B cell (primary cell): ENCODE results near the gene SCEL. TPM values are rescaled to one million over a fixed set of nuclear protein-coding genes. Genes with fewer than 3 reads are reported as not detected.

Source experiments
- ATAC-seq: fragments of 200-7000 bp; cut with Tn5 transposase; one replicate; pipeline ENCODE4 v1.10.0; 2021; ENCODE audit warnings: low read depth, mild to moderate bottlenecking, moderate number of reproducible peaks, moderate library complexity
- CTCF ChIA-PET: fragments of 350-600 bp; sonication (Branson Sonifier 250); formaldehyde crosslinking; loops from one replicate; lab custom pipeline; 2021; ENCODE audit warnings: antibody characterized with exemption, inconsistent platforms; lab: Charles Lee
- POLR2A ChIA-PET: fragments of 350-600 bp; sonication (Branson Sonifier 250); formaldehyde crosslinking; loops from one replicate; lab custom pipeline; 2021; ENCODE audit warnings: antibody characterized with exemption; lab: Charles Lee
- DNase-seq: peaks from one replicate; pipeline ENCODE4 v3.0.0; 2013
- H2AFZ ChIP-seq: 2 replicates; pipeline ENCODE4 v1.6.1; 2012; ENCODE audit warnings: mild to moderate bottlenecking, low read depth, low read length; ENCODE audit not compliant: insufficient read depth, poor library complexity, severe bottlenecking
- H3K27ac ChIP-seq, 2 donors: 1 replicate in 1 of 2; 2 replicates in 1 of 2; pipeline ENCODE4 v1.5.1; 2012 to 2013; ENCODE audit warnings: low read length in 2 of 2, mild to moderate bottlenecking in 2 of 2, moderate library complexity in 1 of 2
- H3K27me3 ChIP-seq, 4 experiments: fragments of 200-600 bp in 1 of 4; sonication (generic) in 1 of 4; replicated peaks in 1 of 4; 1 replicate in 2 of 4; 2 replicates in 2 of 4; pipeline versions ENCODE4 v1.6.1 to v1.7.0; 2013 to 2016; ENCODE audit warnings: low read length in 3 of 4, mild to moderate bottlenecking in 2 of 4, mixed read lengths in 1 of 4, moderate library complexity in 1 of 4; ENCODE audit not compliant: insufficient read depth in 4 of 4, control insufficient read depth in 3 of 4; ENCODE audit errors: control extremely low read depth in 1 of 4
- H3K36me3 ChIP-seq, 2 experiments: replicated peaks in 1 of 2; 1 replicate in 1 of 2; 2 replicates in 1 of 2; pipeline versions ENCODE4 v1.6.1 to v1.7.1; 2013; ENCODE audit warnings: low read length in 1 of 2; ENCODE audit not compliant: insufficient read depth in 2 of 2, control insufficient read depth in 1 of 2; ENCODE audit errors: control extremely low read depth in 1 of 2, extremely low read depth in 1 of 2
- H3K4me1 ChIP-seq, 2 donors: fragments of 200-600 bp in 1 of 2; sonication (generic) in 1 of 2; 1 replicate in 1 of 2; 2 replicates in 1 of 2; pipeline versions ENCODE4 v1.5.1 to v1.6.1; 2013 to 2017; ENCODE audit warnings: low read length in 2 of 2; ENCODE audit not compliant: control insufficient read depth in 2 of 2, insufficient read depth in 2 of 2
- H3K4me2 ChIP-seq: replicated peaks from 2 replicates; pipeline ENCODE3; 2012; ENCODE audit warnings: mild to moderate bottlenecking, low read depth, low read length; ENCODE audit not compliant: poor library complexity, severe bottlenecking
- H3K4me3 ChIP-seq, 5 experiments: fragments of 200-600 bp in 1 of 5; sonication (generic) in 1 of 5; 1 replicate in 3 of 5; 2 replicates in 2 of 5; pipeline versions ENCODE4 v1.5.1 to v1.7.0; 2011 to 2016; ENCODE audit warnings: low read length in 4 of 5, mild to moderate bottlenecking in 4 of 5, low read depth in 2 of 5, control low read depth in 1 of 5, moderate library complexity in 1 of 5; ENCODE audit not compliant: insufficient read depth in 1 of 5; ENCODE audit errors: control extremely low read depth in 1 of 5, extremely low read depth in 1 of 5
- H3K79me2 ChIP-seq: fragments of 200-600 bp; sonication (generic); one replicate; pipeline ENCODE4 v1.6.0; 2016; ENCODE audit warnings: low read length; ENCODE audit not compliant: control insufficient read depth, insufficient read depth
- H3K9ac ChIP-seq: fragments of 200-600 bp; sonication (generic); 2 replicates; pipeline ENCODE4 v1.6.1; 2017; ENCODE audit warnings: mild to moderate bottlenecking, low read length, moderate library complexity
- H3K9me3 ChIP-seq, 3 donors: one replicate each; pipeline versions ENCODE4 v1.6.1 to v1.7.1; 2013; ENCODE audit warnings: low read length in 2 of 3; ENCODE audit not compliant: control insufficient read depth in 2 of 3, insufficient read depth in 1 of 3; ENCODE audit errors: control extremely low read depth in 1 of 3
- H4K20me1 ChIP-seq: 2 replicates; pipeline ENCODE4 v1.6.0; 2012; ENCODE audit warnings: mild to moderate bottlenecking, low read length; ENCODE audit not compliant: insufficient read depth, control insufficient read depth, poor library complexity, severe bottlenecking
- H3K27ac Mint-ChIP-seq: one replicate; pipeline ENCODE4 v1.8.0; 2021; ENCODE audit warnings: mixed read lengths
- H3K27me3 Mint-ChIP-seq: one replicate; pipeline ENCODE4 v1.8.0; 2021; ENCODE audit warnings: mixed read lengths
- H3K4me1 Mint-ChIP-seq: one replicate; pipeline ENCODE4 v1.8.0; 2021; ENCODE audit warnings: mixed read lengths
- H3K4me3 Mint-ChIP-seq: one replicate; pipeline ENCODE4 v1.8.0; 2021; ENCODE audit warnings: mixed read lengths
- H3K9me3 Mint-ChIP-seq: one replicate; pipeline ENCODE4 v1.8.0; 2022; ENCODE audit warnings: mixed read lengths; ENCODE audit not compliant: insufficient read depth
- CTCF ChIP-seq: fragments of 200-600 bp; IDR thresholded peaks from one replicate; pipeline ENCODE4 v1.8.0; 2022; ENCODE audit warnings: antibody characterized with exemption, mild to moderate bottlenecking
- EZH2 ChIP-seq: IDR thresholded peaks from 2 replicates; pipeline ENCODE4 v1.6.1; 2012; ENCODE audit warnings: borderline replicate concordance, low read depth, mild to moderate bottlenecking, moderate library complexity, low read length; ENCODE audit not compliant: insufficient read depth, poor library complexity, severe bottlenecking
- WGBS: methylation state at CpG from one replicate; pipeline ENCODE4 v1.1.5; 2013; ENCODE audit warnings: missing lambda C conversion rate; ENCODE audit not compliant: insufficient coverage; 5-methylcytosine and 5-hydroxymethylcytosine counted together
- intact Hi-C: fragments of 100-400 bp; cut with micrococcal nuclease; formaldehyde crosslinking; loops from one replicate; pipeline ENCODE4 v1.10.0; 2022
- polyA plus RNA-seq: library from polyadenylated mRNA; depleted of rRNA; stranded (reverse); fragments of >200 nt; gene quantifications from 2 replicates; pipeline ENCODE4 v1.2.3, GENCODE V29; 2012
- total RNA-seq, 2 donors: library from RNA; stranded (reverse); fragments of 120-200 nt in 1 of 2; gene quantifications; 1 replicate in 1 of 2; 2 replicates in 1 of 2; pipeline versions ENCODE4 v1.2.3 to v1.2.4, GENCODE V29; 2013 to 2022

The SCEL gene
- total and polyA plus RNA-seq, 2 donors (not counting 1 experiment from before 2014, with no cell fraction given) = not detected

DNA sequence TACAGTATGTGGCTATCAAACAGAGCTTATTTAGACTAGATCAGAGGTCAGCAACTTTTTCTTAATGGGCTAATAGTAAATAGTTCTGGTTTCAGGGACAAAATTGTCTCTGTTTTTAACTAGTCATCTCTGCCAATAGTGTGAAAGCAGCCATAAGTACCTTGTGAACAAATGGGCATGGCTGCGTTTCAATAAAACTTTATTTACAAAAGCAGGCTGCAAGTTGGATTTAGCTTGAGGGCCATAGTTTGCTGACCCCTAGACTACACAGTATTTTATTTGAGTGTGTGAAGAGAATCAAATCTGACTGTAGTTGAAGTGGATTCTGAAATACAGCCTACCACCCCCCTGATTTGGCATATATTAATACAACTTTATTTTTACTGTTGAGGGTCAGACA is 75.6 kb downstream of the SCEL start:
- H3K27ac Mint-ChIP-seq = no peak overlapping the region
- Histone ChIP-seq H3K79me2 (no peaks in the 10 kb centered on the region), H3K4me3 (no peak overlapping the region), H3K4me1 (no peaks in the 10 kb centered on the region), H3K36me3 (no peaks in the 10 kb centered on the region), H3K9me3 (no peaks in the 10 kb centered on the region), H3K27ac (no peak overlapping the region), H3K27me3 (no peaks in the 10 kb centered on the region), H3K4me2 (no peak overlapping the region), H3K9ac (no peak overlapping the region), H2AFZ (no peak overlapping the region), H4K20me1 (no peaks in the 10 kb centered on the region)
- intact Hi-C loops = no loop called here
- no peaks in the 10 kb centered on the region for H3K4me1 Mint-ChIP-seq
- no peak overlapping the region for H3K4me3 Mint-ChIP-seq
- no peak for ATAC-seq
- no peak for DNase-seq
- no peak for TF ChIP-seq EZH2
- WGBS = no CpG with 5 or more reads among the region's 1 CpG
- ChIA-PET POLR2A (no interaction called here), CTCF (no interaction called here)
- peaks cover 12% of the 10 kb centered on the region for H3K27me3 Mint-ChIP-seq
- no peaks in the 10 kb centered on the region for H3K9me3 Mint-ChIP-seq

- intact Hi-C loops = no loop called here
- no peak overlapping the region for H3K4me2 ChIP-seq
- ChIA-PET POLR2A (no interaction called here), CTCF (interaction anchor here (1.1 kb wide), 1 partner anchor 19 kb away, joined by 4 read pairs; no protein-coding TSS in a partner anchor)
- no peaks in the 10 kb centered on the region for H4K20me1 ChIP-seq
- TF ChIP-seq CTCF = no peak
- TF ChIP-seq EZH2 = no peak
- no peak for DNase-seq
- H3K27ac ChIP-seq = no peak overlapping the region
- H3K27me3 ChIP-seq = no peaks in the 10 kb centered on the region
- Mint-ChIP-seq H3K4me1 (no peaks in the 10 kb centered on the region), H3K4me3 (no peak overlapping the region), H3K27ac (no peak overlapping the region), H3K9me3 (no peaks in the 10 kb centered on the region), H3K27me3 (peaks cover 15% of the 10 kb centered on the region)
- H3K36me3 ChIP-seq = no peaks in the 10 kb centered on the region
- H2AFZ ChIP-seq = no peak overlapping the region
- no peak for ATAC-seq
- no peaks in the 10 kb centered on the region for H3K4me1 ChIP-seq
- no peak overlapping the region for H3K9ac ChIP-seq
- no peaks in the 10 kb centered on the region for H3K9me3 ChIP-seq
- H3K79me2 ChIP-seq = no peaks in the 10 kb centered on the region
- H3K4me3 ChIP-seq = no peak overlapping the region
These were observed 80.5 kb downstream of the SCEL start for GRCh38 chr13:77616027-77616426.
